Activated CD8-positive, alpha-beta memory T cell treated with anti-CD3 and anti-CD28 coated beads, Interleukin-2, amount 50 U/mL, for 24 hours (primary cell): ENCODE measurements around the gene KRT7.
"Not testable (repeated sequence)": the region's sequence is repeated elsewhere in the genome, so short reads cannot be mapped to it uniquely, and the experiment has no call there.

Experiments used
- DNase-seq: peaks from one replicate; pipeline ENCODE4 v3.0.0-alpha.2; 2020; ENCODE audit errors: extremely low read depth

The KRT7 gene

GRCh38 chr12:52229836-52230343, 3.2 kb upstream of the KRT7 start:
- DNase-seq = no peak

- DNase-seq = no peak
Measured at GRCh38 chr12:52230364-52231281, 2.4 kb upstream of the KRT7 start.

- no peak for DNase-seq
Measured at GRCh38 chr12:52231305-52232202, 1.5 kb upstream of the KRT7 start.

- DNase-seq = no peak
Measured at GRCh38 chr12:52232203-52232673, 805 bp upstream of the KRT7 start.

- no peak for DNase-seq
Measured at GRCh38 chr12:52233462-52234207, 592 bp downstream of the KRT7 start.

- no peak for DNase-seq
Measured at GRCh38 chr12:52234223-52234810, 1.3 kb downstream of the KRT7 start.

- DNase-seq = no peak
Measured at GRCh38 chr12:52235001-52235764, 2.1 kb downstream of the KRT7 start.

GRCh38 chr12:52235822-52236361, 2.8 kb downstream of the KRT7 start:
- no peak for DNase-seq

- DNase-seq = no peak
Measured at GRCh38 chr12:52236386-52237050, 3.5 kb downstream of the KRT7 start.

GRCh38 chr12:52238207-52238840, 5.3 kb downstream of the KRT7 start:
- no peak for DNase-seq

GRCh38 chr12:52238916-52239646, 6.0 kb downstream of the KRT7 start:
- no peak for DNase-seq

- no peak for DNase-seq
Measured at GRCh38 chr12:52239767-52240166, 6.7 kb downstream of the KRT7 start.

- not testable (repeated sequence) for DNase-seq
Measured at GRCh38 chr12:52240247-52240646, 7.2 kb downstream of the KRT7 start.

- DNase-seq = no peak
Measured at GRCh38 chr12:52241205-52241842, 8.3 kb downstream of the KRT7 start.

GRCh38 chr12:52242442-52243258, 9.6 kb downstream of the KRT7 start:
- no peak for DNase-seq

GRCh38 chr12:52243259-52243855, 10.3 kb downstream of the KRT7 start:
- no peak for DNase-seq
